ENCODE measurements around the gene NARF. TPM values are rescaled to one million over a fixed set of nuclear protein-coding genes. Genes with fewer than 3 reads are reported as not detected.

NARF gene
- total RNA-seq, 2 experiments from 2014 or later: 75.0 to 151 TPM

GRCh38 chr17:82433560-82434215 is 24.9 kb upstream of the NARF start:
- Histone ChIP-seq H3K27ac (ENCODE audit: low read depth, low read length, poor library complexity, severe bottlenecking) (no peak overlapping the region), H3K4me2 (ENCODE audit: low read length) (peak overlapping the region; percentile 45)

GRCh38 chr17:82434216-82434565 is 24.4 kb upstream of the NARF start:
- peak overlapping the region; percentile 45 for H3K4me2 ChIP-seq (ENCODE audit: low read length)
- TF ChIP-seq CTCF (conservative IDR thresholded peaks at IDR 0.05; ENCODE audit: low read length) (no peak), EZH2phosphoT487 (IDR thresholded peaks at IDR 0.05; ENCODE audit: borderline replicate concordance, low read depth, low read length) (no peak)
- intact Hi-C loops (cut with micrococcal nuclease; ENCODE audit: unreplicated experiment): no loop called here
- no peak overlapping the region for H3K4me3 ChIP-seq (ENCODE audit: low read depth, low read length, poor library complexity, severe bottlenecking)
- H3K36me3 ChIP-seq (ENCODE audit: insufficient read depth, low read length): peaks cover 46% of the 10 kb centered on the region
- H3K9me3 ChIP-seq (ENCODE audit: low read length): no peaks in the 10 kb centered on the region
- no peak overlapping the region for H2AFZ ChIP-seq (ENCODE audit: low read length)
- H3K9me2 ChIP-seq (ENCODE audit: insufficient read depth, low read length): no peaks in the 10 kb centered on the region
- POLR2A ChIA-PET: interaction anchor here (0.9 kb wide), 1 partner anchor 77 kb away, joined by 3 read pairs; no protein-coding TSS in a partner anchor
- CTCF ChIA-PET (ENCODE audit: unreplicated experiment): interaction anchor here (1.1 kb wide), 1 partner anchor 8 kb away, joined by 3 read pairs; no protein-coding TSS in a partner anchor
- H3K79me2 ChIP-seq (ENCODE audit: insufficient read depth, low read depth, low read length): no peaks in the 10 kb centered on the region
- DNase-seq (ENCODE audit: low spot score): peak; percentile 60
- peak overlapping the region; percentile 34 for H3K27ac ChIP-seq (ENCODE audit: low read depth, low read length, poor library complexity, severe bottlenecking)
- H4K20me1 ChIP-seq (ENCODE audit: insufficient read depth, low read length): no peaks in the 10 kb centered on the region
- peaks cover 11% of the 10 kb centered on the region for H3K4me1 ChIP-seq (ENCODE audit: insufficient read depth, low read length, poor library complexity, severe bottlenecking)
- BruUV-seq (replicated peaks): no TSS peak

More at GRCh38 chr17:82433560-82434215, 24.9 kb upstream of the NARF start:
- Histone ChIP-seq H3K9me2 (ENCODE audit: insufficient read depth, low read length) (no peaks in the 10 kb centered on the region), H3K9me3 (ENCODE audit: low read length) (no peaks in the 10 kb centered on the region), H3K36me3 (ENCODE audit: insufficient read depth, low read length) (peaks cover 42% of the 10 kb centered on the region), H3K4me3 (ENCODE audit: low read depth, low read length, poor library complexity, severe bottlenecking) (no peak overlapping the region), H3K79me2 (ENCODE audit: insufficient read depth, low read depth, low read length) (no peaks in the 10 kb centered on the region), H4K20me1 (ENCODE audit: insufficient read depth, low read length) (no peaks in the 10 kb centered on the region), H2AFZ (ENCODE audit: low read length) (no peak overlapping the region), H3K4me1 (ENCODE audit: insufficient read depth, low read length, poor library complexity, severe bottlenecking) (peaks cover 11% of the 10 kb centered on the region)
- DNase-seq (ENCODE audit: low spot score): no peak
- ChIA-PET POLR2A (interaction anchor here (0.9 kb wide), 1 partner anchor 77 kb away, joined by 3 read pairs; no protein-coding TSS in a partner anchor), CTCF (ENCODE audit: unreplicated experiment) (interaction anchor here (1.1 kb wide), 1 partner anchor 8 kb away, joined by 3 read pairs; no protein-coding TSS in a partner anchor)
- no peak for TF ChIP-seq EZH2phosphoT487 (IDR thresholded peaks at IDR 0.05; ENCODE audit: borderline replicate concordance, low read depth, low read length)
- TF ChIP-seq CTCF (conservative IDR thresholded peaks at IDR 0.05; ENCODE audit: low read length): no peak
- intact Hi-C loops (cut with micrococcal nuclease; ENCODE audit: unreplicated experiment): no loop called here
- no TSS peak for BruUV-seq (replicated peaks)

- Histone ChIP-seq H3K4me1 (ENCODE audit: insufficient read depth, low read length, poor library complexity, severe bottlenecking) (peaks cover 11% of the 10 kb centered on the region), H3K79me2 (ENCODE audit: insufficient read depth, low read depth, low read length) (no peaks in the 10 kb centered on the region), H3K4me3 (ENCODE audit: low read depth, low read length, poor library complexity, severe bottlenecking) (no peak overlapping the region), H2AFZ (ENCODE audit: low read length) (no peak overlapping the region), H3K4me2 (ENCODE audit: low read length) (no peak overlapping the region), H3K27ac (ENCODE audit: low read depth, low read length, poor library complexity, severe bottlenecking) (no peak overlapping the region), H4K20me1 (ENCODE audit: insufficient read depth, low read length) (no peaks in the 10 kb centered on the region), H3K9me2 (ENCODE audit: insufficient read depth, low read length) (no peaks in the 10 kb centered on the region), H3K36me3 (ENCODE audit: insufficient read depth, low read length) (peaks cover 55% of the 10 kb centered on the region), H3K9me3 (ENCODE audit: low read length) (no peaks in the 10 kb centered on the region)
- intact Hi-C loops (cut with micrococcal nuclease; ENCODE audit: unreplicated experiment): no loop called here
- BruUV-seq (replicated peaks): no TSS peak
- POLR2A ChIA-PET: no interaction called here
- TF ChIP-seq CTCF (conservative IDR thresholded peaks at IDR 0.05; ENCODE audit: low read length) (no peak), EZH2phosphoT487 (IDR thresholded peaks at IDR 0.05; ENCODE audit: borderline replicate concordance, low read depth, low read length) (no peak)
- CTCF ChIA-PET (ENCODE audit: unreplicated experiment): no interaction called here
- no peak for DNase-seq (ENCODE audit: low spot score)
Measured at GRCh38 chr17:82435103-82435502, 23.4 kb upstream of the NARF start.
